ENCODE data around the gene CCR5AS.

GRCh38 chr3:46393554-46394434 lies 13.1 kb downstream of the CCR5AS start:
- TF ChIP-seq CTCF (IDR thresholded peaks at IDR 0.05) = no peak
- no peak for TF ChIP-seq POLR2AphosphoS5 (IDR thresholded peaks at IDR 0.05)
- no peak for TF ChIP-seq POLR2A (IDR thresholded peaks at IDR 0.05)
